NCI-H2171 treated with DMSO at 0.1 percent for 48 hours (cell line): ENCODE data around the gene HOXB1.

Experiments used
- DNase-seq: peaks from one replicate; lab custom pipeline; 2025; lab: John Stamatoyannopoulos, UW

The HOXB1 gene

GRCh38 chr17:48554412-48555257 lies 23.8 kb upstream of the HOXB1 start:
- DNase-seq: no peak

GRCh38 chr17:48553826-48554225 lies 23.0 kb upstream of the HOXB1 start:
- DNase-seq: no peak

- DNase-seq: no peak
Observed at GRCh38 chr17:48553190-48553547, 22.4 kb upstream of the HOXB1 start.

- DNase-seq: no peak
Observed at GRCh38 chr17:48552466-48553189, 21.8 kb upstream of the HOXB1 start.

GRCh38 chr17:48551596-48552465 lies 21.0 kb upstream of the HOXB1 start:
- no peak for DNase-seq

- DNase-seq: no peak
Observed at GRCh38 chr17:48551214-48551555, 20.4 kb upstream of the HOXB1 start.

GRCh38 chr17:48550502-48551213 lies 19.8 kb upstream of the HOXB1 start:
- DNase-seq: no peak

- DNase-seq: no peak
Observed at GRCh38 chr17:48549914-48550501, 19.2 kb upstream of the HOXB1 start.

GRCh38 chr17:48549281-48549630 lies 18.4 kb upstream of the HOXB1 start:
- DNase-seq: no peak

- DNase-seq: no peak
Observed at GRCh38 chr17:48548523-48549280, 17.9 kb upstream of the HOXB1 start.

GRCh38 chr17:48547808-48548522 lies 17.2 kb upstream of the HOXB1 start:
- DNase-seq: no peak

GRCh38 chr17:48546924-48547807 lies 16.4 kb upstream of the HOXB1 start:
- DNase-seq: no peak

GRCh38 chr17:48546137-48546923 lies 15.5 kb upstream of the HOXB1 start:
- DNase-seq: no peak

- DNase-seq: no peak
Observed at GRCh38 chr17:48545539-48545938, 14.7 kb upstream of the HOXB1 start.

GRCh38 chr17:48545022-48545375 lies 14.2 kb upstream of the HOXB1 start, which contains the start of gene HOXB2:
HOXB2 (minus strand) TSS chr17:48545109; CDS start chr17:48544911, 198 bp downstream.
- DNase-seq: no peak

- DNase-seq: no peak
Observed at GRCh38 chr17:48544349-48545021, 13.7 kb upstream of the HOXB1 start.

GRCh38 chr17:48543854-48544348 lies 13.1 kb upstream of the HOXB1 start:
- DNase-seq: no peak
